ENCODE results near the gene IRF7. TPM values are rescaled to one million over a fixed set of nuclear protein-coding genes. Genes with fewer than 3 reads are reported as not detected.

IRF7 gene
- total RNA-seq, 4 donors from 2014 or later, result 9.0 to 37.7 (median 27.5) TPM

DNA sequence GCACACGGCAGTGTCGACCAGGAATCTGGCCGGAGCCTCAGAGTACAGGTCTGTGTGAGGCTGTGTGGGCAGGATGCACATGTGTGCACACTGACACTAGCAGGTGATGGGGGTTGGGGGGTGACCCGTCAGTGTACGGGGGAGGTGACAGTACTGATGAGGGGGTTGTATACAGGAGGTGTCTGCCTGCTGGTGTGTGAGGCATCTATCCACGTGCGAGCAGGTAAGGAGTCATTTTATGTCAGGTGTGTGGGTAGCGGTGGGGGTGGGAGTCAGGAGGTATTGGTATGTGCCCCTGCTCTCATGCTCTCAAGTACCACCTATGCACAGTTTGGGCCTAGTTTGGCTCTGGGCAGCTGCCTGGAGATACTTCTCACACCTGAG, 44.0 kb downstream of the IRF7 start:
- H3K27ac ChIP-seq, result no peak overlapping the region
- no peak overlapping the region for H3K4me3 ChIP-seq
- no peaks in the 10 kb centered on the region for H3K9me3 ChIP-seq
- H3K27me3 ChIP-seq, result no peaks in the 10 kb centered on the region
- TF ChIP-seq POLR2A (IDR thresholded peaks at IDR 0.05), result no peak
- TF ChIP-seq, protein P1, sequence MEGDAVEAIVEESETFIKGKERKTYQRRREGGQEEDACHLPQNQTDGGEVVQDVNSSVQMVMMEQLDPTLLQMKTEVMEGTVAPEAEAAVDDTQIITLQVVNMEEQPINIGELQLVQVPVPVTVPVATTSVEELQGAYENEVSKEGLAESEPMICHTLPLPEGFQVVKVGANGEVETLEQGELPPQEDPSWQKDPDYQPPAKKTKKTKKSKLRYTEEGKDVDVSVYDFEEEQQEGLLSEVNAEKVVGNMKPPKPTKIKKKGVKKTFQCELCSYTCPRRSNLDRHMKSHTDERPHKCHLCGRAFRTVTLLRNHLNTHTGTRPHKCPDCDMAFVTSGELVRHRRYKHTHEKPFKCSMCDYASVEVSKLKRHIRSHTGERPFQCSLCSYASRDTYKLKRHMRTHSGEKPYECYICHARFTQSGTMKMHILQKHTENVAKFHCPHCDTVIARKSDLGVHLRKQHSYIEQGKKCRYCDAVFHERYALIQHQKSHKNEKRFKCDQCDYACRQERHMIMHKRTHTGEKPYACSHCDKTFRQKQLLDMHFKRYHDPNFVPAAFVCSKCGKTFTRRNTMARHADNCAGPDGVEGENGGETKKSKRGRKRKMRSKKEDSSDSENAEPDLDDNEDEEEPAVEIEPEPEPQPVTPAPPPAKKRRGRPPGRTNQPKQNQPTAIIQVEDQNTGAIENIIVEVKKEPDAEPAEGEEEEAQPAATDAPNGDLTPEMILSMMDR (IDR thresholded peaks at IDR 0.05), result no peak
- TF ChIP-seq EP300 (IDR thresholded peaks at IDR 0.05), result no peak
- DNase-seq (ENCODE audit: low spot score in 2 of 2), result no peak
- 70 to 84% methylated on average over 8 of the region's 8 CpGs for WGBS, 2 donors
- no peaks in the 10 kb centered on the region for H3K36me3 ChIP-seq
- H3K4me1 ChIP-seq, result peaks cover 0 to 36% (median 16%) of the 10 kb centered on the region in 4 donors

DNA sequence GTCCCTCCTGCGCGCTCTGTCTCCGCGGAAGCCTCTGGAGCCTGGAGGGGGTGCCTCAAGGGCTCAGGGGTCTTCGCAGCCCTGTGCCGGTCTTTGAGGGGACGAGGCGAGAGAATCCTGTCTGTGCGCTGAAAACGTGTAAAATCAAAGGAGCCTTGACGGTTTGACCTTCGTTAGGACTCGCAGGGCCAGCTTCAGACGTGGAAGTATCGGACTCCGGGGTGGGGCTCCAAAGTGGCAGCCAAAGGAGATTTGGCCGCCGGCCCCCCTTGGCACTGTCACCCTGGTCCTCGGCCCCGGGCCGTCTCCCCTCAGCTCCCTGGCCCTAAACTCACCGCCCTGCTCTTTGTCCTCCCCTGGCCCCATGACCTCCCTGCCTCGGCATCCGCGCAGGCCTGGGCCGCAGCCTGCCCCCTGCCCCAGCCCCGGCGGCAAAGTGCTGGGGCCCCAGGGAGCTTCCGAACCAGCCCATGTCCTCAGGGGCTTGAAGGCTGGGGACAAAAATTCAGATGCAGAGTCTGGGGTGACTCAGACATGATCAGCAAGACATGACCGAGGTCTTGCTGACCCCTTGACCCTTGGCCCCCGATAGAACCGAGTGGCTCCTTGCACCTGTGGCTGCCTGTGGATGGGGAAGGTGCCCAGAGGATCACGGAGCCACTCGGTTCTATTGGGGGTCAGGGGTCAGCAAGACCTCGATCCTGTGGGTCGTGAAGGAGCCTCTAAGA, 46.4 kb downstream of the IRF7 start:
- H3K27ac ChIP-seq, result peak overlapping the region; percentile 55 to 92 (median 88)
- H3K36me3 ChIP-seq, result no peaks in the 10 kb centered on the region
- H3K9me3 ChIP-seq, result no peaks in the 10 kb centered on the region
- no peak for DNase-seq (ENCODE audit: low spot score in 2 of 2)
- peak overlapping the region; percentile 31 to 79 (median 68) for H3K4me3 ChIP-seq
- H3K27me3 ChIP-seq, result no peaks in the 10 kb centered on the region
- TF ChIP-seq, protein P1 (IDR thresholded peaks at IDR 0.05), result no peak
- no peak for TF ChIP-seq EP300 (IDR thresholded peaks at IDR 0.05)
- no peak for TF ChIP-seq POLR2A (IDR thresholded peaks at IDR 0.05)
- H3K4me1 ChIP-seq, result peaks cover 0 to 23% (median 9%) of the 10 kb centered on the region in 4 donors
- WGBS, 2 donors, result 22 to 34% methylated on average over 22 to 31 of the region's 36 CpGs

DNA sequence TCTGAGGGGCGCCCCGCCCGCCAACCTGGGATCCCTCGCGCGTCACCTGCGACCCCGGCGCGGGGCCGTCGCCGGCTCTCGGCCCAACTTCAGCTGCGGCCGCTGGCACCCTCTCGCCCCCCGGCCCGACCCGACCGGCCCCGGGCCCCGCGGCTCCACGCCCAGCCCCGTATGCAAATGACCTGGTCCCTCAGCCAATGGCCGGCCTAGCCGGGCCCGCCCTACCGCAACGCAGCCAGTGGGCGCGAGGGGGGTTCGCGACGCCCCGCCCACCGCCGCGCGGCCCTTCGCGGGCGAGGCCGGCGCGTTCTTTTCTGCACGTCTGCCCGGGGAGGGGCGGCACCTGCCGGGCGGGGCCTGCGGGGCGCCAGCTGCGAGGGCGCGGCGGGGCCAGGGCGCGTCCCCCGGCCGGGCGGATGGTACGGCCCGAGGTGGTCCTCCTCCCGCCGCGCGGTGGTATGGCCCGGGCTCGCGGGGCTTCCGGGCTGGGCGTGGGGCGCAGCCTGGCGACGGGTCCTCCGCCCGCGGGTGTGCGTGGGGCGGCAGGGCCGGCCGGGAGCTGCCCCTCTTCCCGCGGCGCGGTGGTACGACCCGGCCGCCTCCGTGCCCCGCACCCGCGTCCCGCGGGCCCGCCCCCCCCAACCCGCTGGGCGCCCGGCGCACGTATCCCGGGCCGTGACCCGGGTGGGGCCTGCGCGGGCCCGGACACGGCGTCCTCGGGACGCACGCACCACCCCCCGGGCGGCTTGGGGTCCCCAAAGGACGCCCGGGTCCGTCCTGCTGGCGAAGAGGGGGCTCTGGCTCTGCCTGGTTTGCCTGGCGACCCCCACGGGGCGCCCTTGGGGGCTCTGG, 47.2 kb downstream of the IRF7 start:
- 1 to 2% methylated on average over 14 to 51 of the region's 123 CpGs for WGBS, 2 donors

DNA sequence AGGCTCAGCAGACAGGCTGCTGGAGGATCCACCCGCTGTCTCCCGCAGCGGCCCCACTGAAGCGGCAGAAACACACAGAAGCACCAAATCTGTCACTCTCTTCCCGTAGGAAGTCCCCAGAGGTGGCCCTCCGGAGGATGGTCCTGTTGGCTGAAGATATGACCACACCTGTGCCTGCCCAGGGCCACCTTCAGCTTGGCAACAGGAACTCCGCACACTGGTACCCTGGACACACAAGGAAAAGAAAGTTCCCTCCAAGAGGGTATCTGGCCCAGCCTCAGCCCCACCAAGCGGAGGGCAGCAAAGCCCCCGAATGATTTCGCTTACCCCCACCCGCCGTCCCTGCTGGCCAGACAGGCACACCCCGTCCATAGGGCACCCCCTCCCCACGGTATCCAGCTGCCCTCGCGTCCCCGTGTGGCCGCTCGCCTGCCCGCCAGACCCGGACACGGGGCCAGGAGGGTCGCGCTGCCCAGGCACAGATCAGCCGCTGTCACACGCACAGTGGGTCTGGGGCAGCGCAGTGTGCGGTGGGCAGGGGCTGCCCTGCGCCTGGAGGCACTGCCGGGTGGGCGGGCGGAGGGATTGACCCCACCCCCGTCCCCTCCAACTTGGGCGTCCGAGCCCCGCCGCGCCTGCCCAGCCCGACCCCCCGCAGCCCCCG, 48.0 kb downstream of the IRF7 start:
- peak overlapping the region; percentile 55 to 92 (median 88) for H3K27ac ChIP-seq

More for the DNA sequence above, 47.2 kb downstream of the IRF7 start:
- H3K27me3 ChIP-seq, result no peaks in the 10 kb centered on the region
- H3K27ac ChIP-seq, result peak overlapping the region; percentile 55 to 92 (median 88)
- peak; percentile 80 to 83 for DNase-seq (ENCODE audit: low spot score in 2 of 2)
- H3K9me3 ChIP-seq, result no peaks in the 10 kb centered on the region
- TF ChIP-seq EP300 (IDR thresholded peaks at IDR 0.05) (peak in 1 of 2 donors; percentile 25), POLR2A (IDR thresholded peaks at IDR 0.05) (peak; percentile 55 to 56)
- TF ChIP-seq, protein P1 (IDR thresholded peaks at IDR 0.05), result peak in 2 of 5 experiments; percentile 41 to 53
- peaks cover 0 to 21% (median 9%) of the 10 kb centered on the region in 4 donors for H3K4me1 ChIP-seq
- peak overlapping the region; percentile 31 to 79 (median 68) for H3K4me3 ChIP-seq
- H3K36me3 ChIP-seq, result no peaks in the 10 kb centered on the region

More for the DNA sequence above, 48.0 kb downstream of the IRF7 start:
- Histone ChIP-seq H3K27me3 (no peaks in the 10 kb centered on the region), H3K9me3 (no peaks in the 10 kb centered on the region), H3K36me3 (no peaks in the 10 kb centered on the region), H3K4me1 (peaks cover 0 to 21% (median 9%) of the 10 kb centered on the region in 4 donors), H3K4me3 (peak overlapping the region; percentile 30 to 79 (median 40))
- WGBS, 2 donors, result 26 to 59% methylated on average over 8 to 32 of the region's 41 CpGs
- no peak for TF ChIP-seq POLR2A (IDR thresholded peaks at IDR 0.05)
- no peak for TF ChIP-seq EP300 (IDR thresholded peaks at IDR 0.05)
- TF ChIP-seq, protein P1 (IDR thresholded peaks at IDR 0.05), result no peak
- no peak for DNase-seq (ENCODE audit: low spot score in 2 of 2)

All from tibial nerve (tissue), 4 donors.